Measurements from ENCODE around the gene CACNA1B. TPM values are rescaled to one million over a fixed set of nuclear protein-coding genes. Genes with fewer than 3 reads are reported as not detected.

The CACNA1B gene
- total RNA-seq, 1 experiment from 2014 or later, result 7.8 TPM

DNA sequence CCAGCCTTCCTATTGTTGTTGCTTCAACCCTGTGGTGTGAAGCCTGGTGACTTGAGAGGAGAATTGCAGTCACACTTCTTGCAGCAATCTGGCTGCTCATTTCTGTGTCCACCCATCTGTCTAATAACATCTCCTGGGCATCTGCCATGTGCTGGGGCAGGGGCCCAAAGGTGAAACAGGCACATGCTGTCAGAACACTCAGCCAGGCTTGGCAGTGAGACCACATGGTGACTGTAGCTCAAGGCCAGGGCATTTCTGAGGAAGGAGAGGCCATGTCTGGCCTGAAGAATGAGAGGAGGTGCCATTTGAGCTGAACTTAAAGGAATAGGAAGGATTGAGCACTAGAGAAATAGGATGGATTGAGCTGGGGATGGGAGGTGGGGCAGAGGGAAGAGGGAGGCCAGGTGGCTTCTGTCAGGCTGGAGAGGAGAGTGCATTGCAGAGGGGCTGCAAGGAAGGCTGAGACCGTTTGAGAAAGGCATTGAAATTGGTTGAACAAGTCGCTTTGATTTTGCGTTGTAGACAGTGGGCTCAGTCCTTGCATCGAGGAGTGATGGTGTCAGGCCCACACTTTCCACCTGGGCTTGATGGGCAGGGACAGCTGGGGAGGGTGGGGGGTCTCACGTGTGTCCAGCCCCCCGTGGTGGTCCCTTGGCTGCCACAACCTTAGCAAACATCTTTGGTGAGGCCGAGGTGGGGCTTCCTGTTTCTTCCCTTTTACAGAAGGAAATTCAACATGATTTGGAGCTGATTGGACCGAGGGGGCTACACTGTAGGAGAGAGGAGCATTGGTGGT is 222.4 kb downstream of the CACNA1B start:
- Histone ChIP-seq H4K20me1 (ENCODE audit: control insufficient read depth, insufficient read depth, insufficient read length) (no peaks in the 10 kb centered on the region), H3K79me2 (ENCODE audit: insufficient read depth, low read length) (no peaks in the 10 kb centered on the region), H3K4me1 (ENCODE audit: insufficient read depth, low read length) (no peaks in the 10 kb centered on the region), H2AK5ac (ENCODE audit: insufficient read length, low read length) (no peak overlapping the region), H3T11ph (ENCODE audit: low read length) (no peak overlapping the region), H2BK15ac (ENCODE audit: low read depth, low read length) (no peak overlapping the region), H3K79me1 (ENCODE audit: insufficient read depth, low read depth, low read length, poor library complexity, severe bottlenecking) (no peaks in the 10 kb centered on the region), H3K27me3 (ENCODE audit: insufficient read depth, low read length) (no peaks in the 10 kb centered on the region), H3K4me2 (ENCODE audit: insufficient read depth, insufficient read length, low read length) (no peak overlapping the region), H3K56ac (ENCODE audit: insufficient read length, low read depth, low read length) (no peak overlapping the region), H3K27ac (ENCODE audit: insufficient read length, low read depth, low read length) (no peak overlapping the region), H3K9ac (ENCODE audit: extremely low read depth, insufficient read length, low read length) (no peak overlapping the region), H3K23me2 (ENCODE audit: insufficient read length, low read depth, low read length, poor library complexity, severe bottlenecking) (no peaks in the 10 kb centered on the region), H3K14ac (ENCODE audit: insufficient read depth, low read length) (no peak overlapping the region), H2BK20ac (ENCODE audit: low read depth, low read length, poor library complexity, severe bottlenecking) (no peak overlapping the region), H2AFZ (ENCODE audit: low read length) (no peak overlapping the region), H2BK12ac (ENCODE audit: insufficient read length, low read depth, low read length) (no peak overlapping the region), H3K23ac (ENCODE audit: insufficient read length, low read depth, low read length) (no peak overlapping the region), H4K91ac (ENCODE audit: insufficient read length, low read depth, low read length) (no peak overlapping the region), H3K18ac (ENCODE audit: insufficient read length, low read depth, low read length) (no peak overlapping the region), H2BK5ac (ENCODE audit: insufficient read length, low read length) (no peak overlapping the region), H4K5ac (ENCODE audit: insufficient read length, low read depth, low read length) (no peak overlapping the region), H4K8ac (replicated peaks; ENCODE audit: insufficient read length, low read depth, low read length) (no peak overlapping the region), H3K4ac (ENCODE audit: low read depth, low read length) (no peak overlapping the region), H3K9me3 (ENCODE audit: control insufficient read depth, low read depth, low read length) (no peaks in the 10 kb centered on the region), H2BK120ac (ENCODE audit: low read depth, low read length, poor library complexity, severe bottlenecking) (no peak overlapping the region)
- peaks cover 5 to 6% of the 10 kb centered on the region in 2 experiments; a peak in 3 of 4 replicates for H3K4me1 Mint-ChIP-seq
- peaks cover 7 to 14% of the 10 kb centered on the region in 2 experiments; a peak in 3 of 5 replicates for H3K9me3 Mint-ChIP-seq
- H3K4me3 Mint-ChIP-seq, result no peak overlapping the region; a peak in 1 of 5 replicates
- H3K36me3 Mint-ChIP-seq (ENCODE audit: insufficient read depth in 1 of 3, low read depth in 3 of 3), result peaks cover 12 to 15% (median 13%) of the 10 kb centered on the region in 3 experiments; a peak in 6 of 7 replicates
- peak overlapping the region in 2 of 3 experiments; percentile 34 to 93; a peak in 4 of 7 replicates for H3K27ac Mint-ChIP-seq
- no peak for DNase-seq
- no peaks in the 10 kb centered on the region for H3K27me3 Mint-ChIP-seq (ENCODE audit: low read depth)
- no peak for TF ChIP-seq CTCF (conservative IDR thresholded peaks at IDR 0.05)
- WGBS (ENCODE audit: extremely low coverage, insufficient read length, low lambda C conversion rate), result no CpG with 5 or more reads among the region's 8 CpGs
